Measurements from ENCODE around the gene KCNMA1. TPM values are rescaled to one million over a fixed set of nuclear protein-coding genes. Genes with fewer than 3 reads are reported as not detected.

The KCNMA1 gene
- total RNA-seq, 3 donors from 2014 or later, result 45.4 to 312 (median 62.4) TPM

GRCh38 chr10:77500754-77501151 is 136.9 kb downstream of the KCNMA1 start:
- no peak for DNase-seq
- intact Hi-C loops (cut with DNase I, micrococcal nuclease), result no loop called here
- no peak for TF ChIP-seq CTCF (IDR thresholded peaks at IDR 0.05)
- Histone ChIP-seq H3K36me3 (ENCODE audit: low read depth) (no peaks in the 10 kb centered on the region), H3K9me3 (no peaks in the 10 kb centered on the region), H3K4me1 (ENCODE audit: low read depth) (no peaks in the 10 kb centered on the region), H3K4me3 (no peak overlapping the region)
- no peak for ATAC-seq

GRCh38 chr10:77498829-77499228 is 138.8 kb downstream of the KCNMA1 start:
- no peak overlapping the region for H3K4me3 ChIP-seq
- no peaks in the 10 kb centered on the region for H3K9me3 ChIP-seq
- peak; percentile 36 for ATAC-seq
- DNase-seq, result no peak
- intact Hi-C loops (cut with DNase I, micrococcal nuclease), result loop anchor here in 1 of 2 donors (10.0 kb wide), 1 partner anchor 126 kb away; no protein-coding TSS in a partner anchor
- no peak for TF ChIP-seq CTCF (IDR thresholded peaks at IDR 0.05)
- no peaks in the 10 kb centered on the region for H3K4me1 ChIP-seq (ENCODE audit: low read depth)
- H3K36me3 ChIP-seq (ENCODE audit: low read depth), result no peaks in the 10 kb centered on the region

- peak; percentile 70 for ATAC-seq
- Histone ChIP-seq H3K4me1 (ENCODE audit: low read depth) (no peaks in the 10 kb centered on the region), H3K9me3 (no peaks in the 10 kb centered on the region), H3K36me3 (ENCODE audit: low read depth) (no peaks in the 10 kb centered on the region), H3K4me3 (no peak overlapping the region)
- intact Hi-C loops (cut with DNase I, micrococcal nuclease), result loop anchor here in 1 of 2 donors (10.0 kb wide), 1 partner anchor 127 kb away; no protein-coding TSS in a partner anchor
- DNase-seq, result no peak
- TF ChIP-seq CTCF (IDR thresholded peaks at IDR 0.05), result no peak
Observed at GRCh38 chr10:77498210-77498609, 139.4 kb downstream of the KCNMA1 start.

- H3K4me3 ChIP-seq, result no peak overlapping the region
- TF ChIP-seq CTCF (IDR thresholded peaks at IDR 0.05), result no peak
Observed at GRCh38 chr10:77497748-77498147, 139.9 kb downstream of the KCNMA1 start.

GRCh38 chr10:77496941-77497420 is 140.6 kb downstream of the KCNMA1 start:
- intact Hi-C loops (cut with DNase I, micrococcal nuclease), result loop anchor here in 1 of 2 donors (10.0 kb wide), 1 partner anchor 128 kb away; no protein-coding TSS in a partner anchor
- H3K4me1 ChIP-seq (ENCODE audit: low read depth), result no peaks in the 10 kb centered on the region

More at GRCh38 chr10:77497748-77498147, 139.9 kb downstream of the KCNMA1 start:
- H3K4me1 ChIP-seq (ENCODE audit: low read depth), result no peaks in the 10 kb centered on the region
- H3K36me3 ChIP-seq (ENCODE audit: low read depth), result no peaks in the 10 kb centered on the region
- intact Hi-C loops (cut with DNase I, micrococcal nuclease), result loop anchor here in 1 of 2 donors (10.0 kb wide), 1 partner anchor 127 kb away; no protein-coding TSS in a partner anchor
- ATAC-seq (no peak), DNase-seq (no peak)
- no peaks in the 10 kb centered on the region for H3K9me3 ChIP-seq

More at GRCh38 chr10:77496941-77497420, 140.6 kb downstream of the KCNMA1 start:
- Histone ChIP-seq H3K36me3 (ENCODE audit: low read depth) (no peaks in the 10 kb centered on the region), H3K9me3 (no peaks in the 10 kb centered on the region), H3K4me3 (no peak overlapping the region)
- ATAC-seq (no peak), DNase-seq (no peak)
- TF ChIP-seq CTCF (IDR thresholded peaks at IDR 0.05), result no peak
